WI38 (cell line): Measurements from ENCODE around the gene IFNLR1.

ENCODE experiments used
- H3K4me3 ChIP-seq: 2 replicates; pipeline ENCODE4 v1.5.1; 2011; ENCODE audit warnings: low read depth, mild to moderate bottlenecking, control low read depth, low read length
- CTCF ChIP-seq: IDR thresholded peaks from 2 replicates; pipeline ENCODE4 v1.5.1; 2012; ENCODE audit warnings: low read depth, mild to moderate bottlenecking, control low read depth, low read length

Gene IFNLR1

GRCh38 chr1:24140741-24141181 is 46.3 kb downstream of the IFNLR1 start:
- H3K4me3 ChIP-seq, result no peak overlapping the region
- TF ChIP-seq CTCF, result no peak

GRCh38 chr1:24139841-24140425 is 47.2 kb downstream of the IFNLR1 start:
- no peak for TF ChIP-seq CTCF

GRCh38 chr1:24139222-24139489 is 47.9 kb downstream of the IFNLR1 start:
- no peak overlapping the region for H3K4me3 ChIP-seq
- no peak for TF ChIP-seq CTCF

More at GRCh38 chr1:24139841-24140425, 47.2 kb downstream of the IFNLR1 start:
- H3K4me3 ChIP-seq, result no peak overlapping the region

GRCh38 chr1:24138476-24139221 is 48.4 kb downstream of the IFNLR1 start:
- no peak for TF ChIP-seq CTCF
- H3K4me3 ChIP-seq, result no peak overlapping the region

GRCh38 chr1:24136956-24137539 is 50.0 kb downstream of the IFNLR1 start:
- no peak for TF ChIP-seq CTCF
- no peak overlapping the region for H3K4me3 ChIP-seq

- no peak overlapping the region for H3K4me3 ChIP-seq
- TF ChIP-seq CTCF, result no peak
Measured at GRCh38 chr1:24134376-24134775, 52.7 kb downstream of the IFNLR1 start.

- no peak for TF ChIP-seq CTCF
Measured at GRCh38 chr1:24133819-24134218, 53.3 kb downstream of the IFNLR1 start.

More at GRCh38 chr1:24133819-24134218, 53.3 kb downstream of the IFNLR1 start:
- no peak overlapping the region for H3K4me3 ChIP-seq
